Right cardiac atrium (tissue), 5 donors: Measurements from ENCODE around the gene ICE1. TPM values are rescaled to one million over a fixed set of nuclear protein-coding genes. Genes with fewer than 3 reads are reported as not detected.

Source experiments
- ATAC-seq, 2 donors: fragments of 200-7000 bp; cut with Tn5 transposase; one replicate each; pipeline versions ENCODE4 v1.8.0 to v1.9.1; 2020; ENCODE audit warnings: moderate library complexity in 2 of 2, mild to moderate bottlenecking in 1 of 2
- DNase-seq, 3 donors: peaks; one replicate each; pipeline ENCODE4 v3.0.0-alpha.2; 2020
- H3K27ac ChIP-seq: one replicate; pipeline ENCODE4 v1.5.1; 2013; ENCODE audit warnings: mild to moderate bottlenecking, low read length, control low read depth, moderate library complexity
- H3K27me3 ChIP-seq: one replicate; pipeline ENCODE4 v1.6.1; 2013; ENCODE audit not compliant: control insufficient read depth, insufficient read depth
- H3K4me1 ChIP-seq: one replicate; pipeline ENCODE4 v1.6.1; 2013; ENCODE audit warnings: low read length; ENCODE audit not compliant: control insufficient read depth, insufficient read depth
- H3K4me3 ChIP-seq: one replicate; pipeline ENCODE4 v1.5.1; 2013; ENCODE audit warnings: low read length, control low read depth
- H3K9me3 ChIP-seq: one replicate; pipeline ENCODE4 v1.6.1; 2013; ENCODE audit warnings: low read length; ENCODE audit not compliant: control insufficient read depth
- WGBS: extraction: QIAGEN DNeasy Blood & Tissue Kit; methylation state at CpG from one replicate; pipeline ENCODE4 v1.1.7; 2013; 5-methylcytosine and 5-hydroxymethylcytosine counted together
- intact Hi-C, 4 donors: fragments of 100-400 bp; cut with DNase I; formaldehyde crosslinking; loops; one replicate each; pipeline versions ENCODE4 v1.11.0 to v1.14.0; 2022 to 2023
- polyA plus RNA-seq: library from polyadenylated mRNA; stranded (reverse); fragments of 200-250 nt; gene quantifications from one replicate; pipeline ENCODE4 v1.2.3, GENCODE V29; 2013
- total RNA-seq, 4 donors: library from RNA; stranded (reverse); fragmentation: NEBNext Ultra II Directional; extraction: Animal tissue kit (Norgen Biotek cat#: 25700); gene quantifications; one replicate each; pipeline ENCODE4 v1.2.1, GENCODE V29; 2021
- donor health status: healthy with polysubstance abuse.
- donor health status: DM: no; HTN: yes; CAD: no.
- donor health status: DM: no; HTN: no; CAD: no.
- donor health status: DM: no; HTN: yes; CAD: no; lungs with severe emphysema.
- donor health status: DM: yes; HTN: yes; CAD: no.

ICE1 gene
- total and polyA plus RNA-seq, 5 donors = 5.6 to 19.5 (median 18.0) TPM

DNA sequence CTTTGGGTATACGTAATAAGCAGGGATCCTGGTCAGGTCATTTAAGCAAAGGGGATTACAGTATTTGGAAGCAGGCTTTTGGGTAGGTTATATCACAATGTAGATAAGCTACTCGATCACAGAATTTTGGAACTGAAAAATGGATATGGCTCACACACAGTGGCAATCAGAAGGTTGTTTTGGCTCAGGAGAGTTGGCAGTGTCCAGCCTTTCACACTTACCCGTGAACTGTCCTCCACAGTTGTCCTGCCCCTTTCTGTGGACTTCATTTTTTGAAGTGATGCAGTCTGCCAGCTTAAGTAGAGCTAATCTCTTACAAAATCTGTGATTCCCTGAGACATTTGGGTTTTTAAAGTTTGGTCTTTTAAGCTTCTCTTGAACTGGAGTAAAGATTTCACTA, 30.7 kb downstream of the ICE1 start:
- 61% methylated on average over 3 of the region's 3 CpGs for WGBS
- Histone ChIP-seq H3K27ac (no peak overlapping the region), H3K27me3 (no peaks in the 10 kb centered on the region), H3K4me3 (no peak overlapping the region), H3K4me1 (no peaks in the 10 kb centered on the region), H3K9me3 (no peaks in the 10 kb centered on the region)
- intact Hi-C loops = no loop called here
- ATAC-seq (peak; percentile 28 to 70), DNase-seq (no peak)

DNA sequence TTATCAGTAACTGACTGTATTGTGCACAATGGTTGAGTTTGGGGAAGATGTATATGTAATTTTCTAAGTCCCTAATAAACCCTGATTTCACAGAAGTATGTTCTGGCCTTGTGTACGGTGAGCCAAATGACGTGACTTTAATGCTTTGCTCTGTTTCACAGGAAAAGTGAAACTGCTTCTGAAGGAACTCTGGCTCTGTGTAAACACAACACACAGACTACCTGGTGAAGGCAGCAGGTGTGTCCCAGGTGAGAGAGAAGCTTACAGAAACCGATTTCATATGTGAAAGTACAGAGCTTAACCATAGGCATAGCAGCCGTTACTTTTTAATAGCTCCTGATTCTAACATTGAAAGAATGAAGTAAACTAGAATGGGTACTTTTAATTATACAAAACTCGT, 31.9 kb downstream of the ICE1 start:
- Histone ChIP-seq H3K4me3 (no peak overlapping the region), H3K9me3 (no peaks in the 10 kb centered on the region), H3K27ac (no peak overlapping the region), H3K27me3 (no peaks in the 10 kb centered on the region), H3K4me1 (no peaks in the 10 kb centered on the region)
- WGBS = 93% methylated on average over 5 of the region's 5 CpGs
- ATAC-seq = no peak
- no peak for DNase-seq
- intact Hi-C loops = no loop called here

- WGBS = 90% methylated on average over 5 of the region's 5 CpGs
- no peaks in the 10 kb centered on the region for H3K4me1 ChIP-seq
- intact Hi-C loops = no loop called here
These were observed 34.4 kb downstream of the ICE1 start for GRCh38 chr5:5456858-5457257.

DNA sequence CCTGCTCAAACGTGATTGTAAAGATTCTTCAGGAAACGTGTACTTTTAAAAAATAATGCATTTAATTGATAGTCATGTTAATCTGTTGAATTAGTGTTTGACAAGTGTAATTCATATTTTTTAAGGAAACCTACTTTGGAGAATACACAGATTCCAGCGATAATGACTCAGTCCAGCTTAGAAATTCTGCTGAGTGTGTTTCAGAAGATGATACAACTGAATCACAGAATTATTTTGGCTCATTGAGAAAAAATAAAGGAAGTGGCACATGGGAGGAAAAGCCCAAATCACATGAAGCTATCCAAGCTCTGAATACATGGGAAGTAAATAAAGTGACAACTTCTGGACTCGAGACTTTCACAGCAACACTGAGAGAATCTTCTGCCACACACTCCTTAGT, 37.8 kb downstream of the ICE1 start:
- Histone ChIP-seq H3K27me3 (no peaks in the 10 kb centered on the region), H3K4me1 (no peaks in the 10 kb centered on the region), H3K4me3 (no peak overlapping the region), H3K27ac (no peak overlapping the region), H3K9me3 (no peaks in the 10 kb centered on the region)
- WGBS = 86% methylated on average over 4 of the region's 4 CpGs
- ATAC-seq (no peak), DNase-seq (no peak)
- intact Hi-C loops = no loop called here

More at GRCh38 chr5:5456858-5457257, 34.4 kb downstream of the ICE1 start:
- H3K9me3 ChIP-seq = no peaks in the 10 kb centered on the region
- DNase-seq (no peak), ATAC-seq (no peak)
- no peak overlapping the region for H3K4me3 ChIP-seq
- no peak overlapping the region for H3K27ac ChIP-seq
- no peaks in the 10 kb centered on the region for H3K27me3 ChIP-seq

- DNase-seq (no peak), ATAC-seq (no peak)
- intact Hi-C loops = no loop called here
- Histone ChIP-seq H3K27me3 (no peaks in the 10 kb centered on the region), H3K27ac (no peak overlapping the region), H3K9me3 (no peaks in the 10 kb centered on the region), H3K4me1 (no peaks in the 10 kb centered on the region), H3K4me3 (no peak overlapping the region)
- 95% methylated on average over 4 of the region's 4 CpGs for WGBS
These were observed 38.5 kb downstream of the ICE1 start for GRCh38 chr5:5461012-5461411.

DNA sequence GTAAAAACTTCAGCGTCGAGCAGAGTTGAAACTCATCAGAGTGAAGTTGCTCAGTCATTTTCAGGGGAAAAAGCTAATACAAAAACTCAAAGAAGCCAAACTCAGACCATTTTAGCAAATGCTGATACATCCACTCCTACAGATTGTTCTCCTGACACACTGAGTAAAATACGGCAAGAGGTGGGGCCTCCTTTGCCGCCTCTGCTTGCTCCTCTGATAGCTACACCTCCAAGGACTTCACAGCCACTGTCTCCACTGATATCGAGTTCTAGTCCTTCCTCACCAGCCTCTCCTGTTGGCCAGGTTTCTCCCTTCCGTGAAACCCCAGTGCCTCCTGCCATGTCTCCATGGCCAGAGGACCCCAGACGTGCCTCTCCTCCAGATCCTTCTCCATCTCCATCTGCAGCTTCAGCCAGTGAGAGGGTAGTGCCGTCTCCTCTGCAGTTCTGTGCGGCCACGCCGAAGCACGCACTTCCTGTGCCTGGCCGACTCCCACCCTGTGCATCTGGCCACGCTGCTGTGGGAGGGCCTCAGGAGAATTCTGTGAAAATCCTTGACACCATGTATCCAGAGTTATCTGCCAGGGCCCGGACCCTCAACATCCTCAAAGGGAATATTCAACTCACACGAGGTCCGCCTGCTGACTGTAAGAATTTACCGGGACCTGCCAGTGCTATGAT, 41.7 kb downstream of the ICE1 start:
- ATAC-seq = no peak
- no peaks in the 10 kb centered on the region for H3K4me1 ChIP-seq
- no peak for DNase-seq
- intact Hi-C loops = no loop called here
- H3K27me3 ChIP-seq = no peaks in the 10 kb centered on the region
- no peaks in the 10 kb centered on the region for H3K9me3 ChIP-seq
- 92% methylated on average over 18 of the region's 18 CpGs for WGBS
- no peak overlapping the region for H3K4me3 ChIP-seq
- H3K27ac ChIP-seq = no peak overlapping the region

DNA sequence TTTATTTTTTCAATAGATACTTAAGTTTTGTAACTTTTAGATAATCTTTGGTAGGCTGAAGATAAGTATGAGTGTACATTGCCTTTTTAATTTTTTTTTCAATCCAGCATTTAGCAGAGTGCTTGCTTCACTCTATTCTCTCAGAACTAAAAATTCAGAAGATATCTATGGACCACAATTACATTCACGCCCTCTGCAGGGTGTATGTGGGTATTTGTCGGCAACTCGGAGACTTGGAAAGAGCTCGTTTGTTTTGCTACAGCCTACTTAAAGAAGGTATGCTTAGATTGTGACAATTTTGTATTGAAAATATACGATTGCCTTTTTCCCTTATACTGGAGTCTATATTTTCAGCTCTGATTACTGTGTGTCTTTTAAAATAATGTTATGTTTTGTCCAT, 43.8 kb downstream of the ICE1 start:
- 92% methylated on average over 5 of the region's 5 CpGs for WGBS

GRCh38 chr5:5467737-5468136, 45.3 kb downstream of the ICE1 start:
- WGBS = 90% methylated on average over 4 of the region's 4 CpGs
- Histone ChIP-seq H3K9me3 (no peaks in the 10 kb centered on the region), H3K4me3 (no peak overlapping the region), H3K27me3 (no peaks in the 10 kb centered on the region), H3K27ac (no peak overlapping the region), H3K4me1 (no peaks in the 10 kb centered on the region)
- intact Hi-C loops = no loop called here
- DNase-seq (no peak), ATAC-seq (no peak)

More for the DNA sequence above, 43.8 kb downstream of the ICE1 start:
- Histone ChIP-seq H3K27ac (no peak overlapping the region), H3K4me1 (no peaks in the 10 kb centered on the region), H3K9me3 (no peaks in the 10 kb centered on the region), H3K27me3 (no peaks in the 10 kb centered on the region), H3K4me3 (no peak overlapping the region)
- DNase-seq (no peak), ATAC-seq (no peak)
- intact Hi-C loops = no loop called here

- intact Hi-C loops = no loop called here
- Histone ChIP-seq H3K4me3 (no peak overlapping the region), H3K27ac (no peak overlapping the region), H3K4me1 (no peaks in the 10 kb centered on the region), H3K27me3 (no peaks in the 10 kb centered on the region), H3K9me3 (no peaks in the 10 kb centered on the region)
- ATAC-seq = no peak
- DNase-seq = no peak
These were observed 48.5 kb downstream of the ICE1 start for GRCh38 chr5:5470933-5471332.

DNA sequence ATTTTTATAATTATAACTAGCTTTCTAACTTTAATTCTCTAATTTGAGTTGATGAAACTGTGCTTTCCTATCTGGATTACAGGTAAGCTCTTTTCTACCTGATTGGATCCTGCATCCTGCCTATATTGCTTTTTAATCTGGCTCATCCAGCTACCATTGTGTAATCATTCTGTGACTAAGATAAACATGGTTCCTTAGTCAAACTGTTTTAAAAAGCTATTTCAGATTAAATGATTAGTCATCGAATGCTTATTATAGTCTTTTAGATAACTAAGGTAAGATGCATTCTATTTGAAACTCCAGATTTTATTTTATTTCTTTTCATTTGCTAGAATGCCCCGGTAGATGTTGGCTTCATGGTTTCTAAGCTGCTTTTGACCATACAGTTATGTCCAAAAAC, 50.7 kb downstream of the ICE1 start:
- H3K27me3 ChIP-seq = no peaks in the 10 kb centered on the region
- DNase-seq (no peak), ATAC-seq (no peak)
- WGBS = 97% methylated on average over 2 of the region's 2 CpGs
- intact Hi-C loops = no loop called here
- H3K27ac ChIP-seq = no peak overlapping the region
- no peaks in the 10 kb centered on the region for H3K9me3 ChIP-seq
- H3K4me1 ChIP-seq = no peaks in the 10 kb centered on the region
- no peak overlapping the region for H3K4me3 ChIP-seq

DNA sequence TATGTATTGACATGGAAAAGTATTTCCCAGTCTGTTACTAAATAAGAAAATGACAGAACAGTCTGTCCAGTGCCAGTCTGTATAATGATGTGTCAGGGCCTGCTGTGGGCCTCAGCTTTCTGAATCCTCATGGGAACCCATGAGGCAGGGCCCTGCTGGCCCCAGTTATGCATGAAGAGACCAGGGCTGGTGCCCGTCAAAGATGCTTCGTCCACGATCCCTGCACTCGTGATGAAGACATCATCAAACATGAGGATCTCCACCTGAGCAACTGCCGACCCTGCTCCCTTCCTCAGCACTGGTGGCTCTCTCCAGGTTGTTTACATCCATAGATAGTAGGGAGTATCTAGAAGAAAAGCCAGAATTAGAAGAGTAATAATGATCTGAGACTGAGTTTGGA, 52.5 kb downstream of the ICE1 start:
- Histone ChIP-seq H3K9me3 (no peaks in the 10 kb centered on the region), H3K27ac (no peak overlapping the region), H3K4me1 (no peaks in the 10 kb centered on the region), H3K4me3 (no peak overlapping the region), H3K27me3 (no peaks in the 10 kb centered on the region)
- WGBS = 92% methylated on average over 5 of the region's 5 CpGs
- DNase-seq = peak in 1 of 3 donors; percentile 26
- no peak for ATAC-seq
- intact Hi-C loops = no loop called here

DNA sequence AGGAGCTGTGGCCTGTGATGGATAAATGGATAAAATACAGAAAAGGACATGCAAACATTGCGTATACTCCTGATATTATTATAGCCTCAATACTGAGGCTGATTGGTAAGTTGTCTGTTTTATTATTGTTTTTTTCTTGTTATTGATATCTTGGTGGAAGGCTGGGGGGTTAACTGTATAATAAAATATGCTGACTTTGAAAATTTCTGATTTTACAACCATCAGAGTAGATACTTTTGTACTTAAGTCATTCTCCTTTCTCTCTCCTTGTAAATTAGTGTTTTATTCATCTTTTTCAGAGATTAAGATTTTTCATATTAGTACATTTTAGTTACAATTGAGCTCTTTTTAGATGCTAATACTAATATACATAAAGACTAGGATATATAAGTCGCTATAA, 53.5 kb downstream of the ICE1 start:
- over 99% methylated on average over 2 of the region's 2 CpGs for WGBS
- H3K27me3 ChIP-seq = no peaks in the 10 kb centered on the region
- no peak overlapping the region for H3K27ac ChIP-seq
- no peak overlapping the region for H3K4me3 ChIP-seq
- intact Hi-C loops = no loop called here
- DNase-seq = no peak
- ATAC-seq = no peak
- H3K9me3 ChIP-seq = no peaks in the 10 kb centered on the region
- H3K4me1 ChIP-seq = no peaks in the 10 kb centered on the region
